ENCODE data around the gene INMT.

DNA sequence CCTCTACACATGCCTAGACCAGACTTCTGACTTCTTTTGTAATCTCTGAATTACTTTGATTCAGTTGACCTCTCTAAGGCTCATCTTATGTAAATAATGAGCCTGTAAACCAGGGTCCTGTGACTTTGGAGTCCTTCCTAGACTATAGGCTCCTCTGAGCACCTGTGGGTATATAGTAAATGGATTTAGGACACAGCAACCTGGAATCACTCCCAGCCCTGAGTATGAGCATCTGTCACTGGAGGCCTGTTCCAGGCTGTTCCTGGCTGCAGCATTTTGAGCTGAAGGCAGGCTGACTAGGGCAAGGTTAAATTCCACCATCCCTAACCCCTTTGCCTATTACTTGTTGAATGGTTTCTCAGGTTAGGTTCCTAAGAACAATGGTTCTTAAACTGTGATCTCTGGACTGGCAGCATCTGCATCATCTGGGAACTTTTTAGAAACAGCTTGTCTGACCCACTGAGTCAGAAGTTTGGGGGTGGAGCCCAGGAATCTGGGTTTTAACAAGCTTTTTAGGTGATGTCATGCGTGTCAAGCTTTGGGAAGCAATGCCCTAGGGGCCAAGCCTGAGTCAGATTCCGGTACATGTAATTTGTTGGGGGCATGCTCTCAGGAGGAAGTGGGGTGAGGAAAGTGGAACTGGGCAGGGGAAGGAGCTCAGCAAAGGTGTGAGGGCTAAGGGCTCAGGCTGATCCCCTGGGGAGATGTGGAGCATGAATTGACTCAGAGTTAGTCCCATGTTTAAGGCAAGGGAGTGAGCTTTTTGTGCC is 47.5 kb downstream of the INMT start:
- no peak for TF ChIP-seq POLR2A (IDR thresholded peaks at IDR 0.05)
- TF ChIP-seq, protein P1, sequence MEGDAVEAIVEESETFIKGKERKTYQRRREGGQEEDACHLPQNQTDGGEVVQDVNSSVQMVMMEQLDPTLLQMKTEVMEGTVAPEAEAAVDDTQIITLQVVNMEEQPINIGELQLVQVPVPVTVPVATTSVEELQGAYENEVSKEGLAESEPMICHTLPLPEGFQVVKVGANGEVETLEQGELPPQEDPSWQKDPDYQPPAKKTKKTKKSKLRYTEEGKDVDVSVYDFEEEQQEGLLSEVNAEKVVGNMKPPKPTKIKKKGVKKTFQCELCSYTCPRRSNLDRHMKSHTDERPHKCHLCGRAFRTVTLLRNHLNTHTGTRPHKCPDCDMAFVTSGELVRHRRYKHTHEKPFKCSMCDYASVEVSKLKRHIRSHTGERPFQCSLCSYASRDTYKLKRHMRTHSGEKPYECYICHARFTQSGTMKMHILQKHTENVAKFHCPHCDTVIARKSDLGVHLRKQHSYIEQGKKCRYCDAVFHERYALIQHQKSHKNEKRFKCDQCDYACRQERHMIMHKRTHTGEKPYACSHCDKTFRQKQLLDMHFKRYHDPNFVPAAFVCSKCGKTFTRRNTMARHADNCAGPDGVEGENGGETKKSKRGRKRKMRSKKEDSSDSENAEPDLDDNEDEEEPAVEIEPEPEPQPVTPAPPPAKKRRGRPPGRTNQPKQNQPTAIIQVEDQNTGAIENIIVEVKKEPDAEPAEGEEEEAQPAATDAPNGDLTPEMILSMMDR (IDR thresholded peaks at IDR 0.05) = no peak
